EL (cell line): ENCODE measurements around the gene TEAD3.

Source experiments
- DNase-seq: peaks from one replicate; pipeline ENCODE4 v3.0.0-alpha.2; 2016

The TEAD3 gene

GRCh38 chr6:35490821-35491557 lies 5.9 kb downstream of the TEAD3 start:
- DNase-seq, result no peak

- peak; percentile 87 for DNase-seq
Observed at GRCh38 chr6:35489995-35490791, 6.7 kb downstream of the TEAD3 start.

DNA sequence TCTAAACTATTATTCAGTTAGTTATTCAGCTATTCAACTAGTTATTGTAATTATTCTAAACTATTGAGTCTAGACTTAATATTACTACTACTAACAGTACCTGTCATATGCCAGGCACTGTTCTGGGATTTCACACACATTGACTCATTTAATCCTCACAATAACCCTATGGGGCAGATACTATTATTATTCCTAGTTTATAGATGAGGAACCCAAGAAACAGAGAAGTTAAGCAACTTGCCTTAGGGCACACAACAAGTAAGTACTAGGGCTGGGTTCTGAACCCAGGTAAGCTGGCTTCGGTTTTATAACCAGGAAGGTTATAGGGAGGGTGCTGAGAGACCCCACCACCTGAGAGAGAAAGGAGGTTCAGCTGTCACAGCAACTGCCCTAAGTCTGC lies 7.8 kb downstream of the TEAD3 start:
- DNase-seq, result no peak

DNA sequence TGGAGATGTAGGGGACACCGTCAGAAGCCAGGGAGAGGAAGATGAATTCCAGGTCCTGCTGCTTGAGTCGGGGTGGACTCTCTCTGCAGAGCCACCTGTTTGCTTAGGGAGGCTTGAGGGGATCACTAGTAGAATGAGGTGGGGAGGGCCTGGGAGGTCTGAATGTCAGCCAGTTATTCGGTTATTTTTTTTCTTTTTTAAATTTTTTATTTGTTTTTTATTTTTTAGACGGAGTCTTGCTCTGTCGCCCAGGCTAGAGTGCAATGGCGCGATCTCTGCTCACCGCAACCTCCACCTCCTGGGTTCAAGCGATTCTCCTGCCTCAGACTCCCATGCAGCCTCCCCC lies 8.4 kb downstream of the TEAD3 start:
- DNase-seq, result no peak

DNA sequence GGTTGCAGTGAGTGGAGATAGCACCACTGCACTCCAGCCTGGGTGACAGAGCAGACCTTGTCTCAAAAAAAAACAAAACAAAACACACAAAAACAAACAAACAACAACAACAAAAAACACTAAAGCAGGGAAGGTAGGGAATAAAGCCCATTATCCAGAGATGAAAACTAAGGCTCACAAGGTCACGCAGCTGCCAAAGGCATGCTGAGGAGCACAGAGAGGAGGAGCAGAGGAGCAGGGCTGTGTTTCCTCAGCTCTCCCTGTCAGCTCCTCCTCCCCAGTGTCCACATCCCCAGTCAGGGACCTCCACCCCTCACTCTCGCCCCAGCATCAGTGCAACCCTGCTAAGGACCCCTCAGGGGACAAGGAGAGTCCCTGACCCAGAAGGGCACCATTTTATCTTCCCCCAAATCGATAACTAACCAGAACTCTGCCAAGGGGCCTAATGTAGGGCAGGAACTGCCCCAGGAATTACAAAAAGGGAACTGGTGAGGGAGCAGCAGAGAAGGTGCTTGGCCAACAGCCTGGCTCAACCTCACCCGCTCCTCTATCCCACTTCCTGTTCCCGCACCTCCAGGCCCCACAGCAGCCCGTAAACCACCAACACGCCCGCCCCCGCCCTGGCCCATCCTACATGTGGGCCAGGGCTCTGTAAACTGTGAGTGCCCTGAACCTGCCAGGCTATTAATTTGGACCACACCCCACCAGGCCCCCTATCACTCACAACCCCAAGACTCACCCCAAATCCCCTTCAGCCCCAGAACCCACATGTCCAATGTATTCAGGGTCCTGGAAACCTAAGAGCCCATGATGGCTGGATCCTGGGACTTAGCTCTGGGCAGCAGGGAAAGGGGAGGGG lies 9.0 kb downstream of the TEAD3 start:
- DNase-seq, result peak; percentile 80

- DNase-seq, result no peak
Observed at GRCh38 chr6:35486005-35486925, 10.6 kb downstream of the TEAD3 start.

GRCh38 chr6:35485402-35485877 lies 11.4 kb downstream of the TEAD3 start:
- peak; percentile 93 for DNase-seq

DNA sequence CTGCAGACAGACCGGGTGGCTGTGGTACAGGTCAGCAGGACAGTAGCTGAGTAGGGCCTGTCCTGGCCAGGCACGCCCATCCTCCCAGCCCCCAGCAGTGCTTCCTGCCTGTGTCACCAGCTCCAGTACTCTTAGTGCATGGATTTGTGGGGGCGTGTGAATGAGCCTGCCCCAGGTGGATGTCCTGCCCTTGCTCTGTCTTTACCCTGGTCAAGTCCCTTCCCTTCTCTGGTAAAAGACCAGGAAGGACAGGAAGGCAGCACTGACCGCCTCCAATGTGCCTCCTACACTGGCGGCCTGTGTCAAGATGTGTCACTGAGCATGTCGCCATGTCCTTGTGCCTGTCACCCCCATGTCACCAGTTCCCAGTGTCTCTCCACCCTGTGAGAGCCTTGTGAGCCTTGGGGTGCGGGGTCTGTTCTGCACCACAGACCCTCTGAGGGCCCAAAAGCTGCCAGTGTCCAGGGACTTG lies 11.9 kb downstream of the TEAD3 start:
- peak; percentile 78 for DNase-seq

- no peak for DNase-seq
Observed at GRCh38 chr6:35483893-35484645, 12.8 kb downstream of the TEAD3 start.

DNA sequence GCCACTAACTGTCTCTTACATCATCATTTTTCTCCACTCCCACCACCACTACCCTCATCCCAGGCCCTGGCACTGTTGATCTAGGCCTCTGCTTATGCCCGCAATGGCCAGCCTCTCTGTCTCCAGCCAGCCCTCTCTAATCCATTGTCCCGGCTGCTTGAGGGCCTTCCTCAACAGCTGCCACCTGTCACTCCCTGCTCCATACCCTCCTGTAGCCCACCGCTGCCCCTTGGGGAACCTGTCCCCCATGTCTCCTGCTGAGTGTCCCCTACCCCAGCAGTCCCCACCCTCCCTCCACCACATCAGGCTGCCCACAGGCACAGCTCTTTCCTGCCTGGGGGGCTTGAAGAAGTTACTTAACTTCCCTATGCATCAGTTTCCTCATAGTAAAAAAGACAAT lies 13.4 kb downstream of the TEAD3 start:
- no peak for DNase-seq

DNA sequence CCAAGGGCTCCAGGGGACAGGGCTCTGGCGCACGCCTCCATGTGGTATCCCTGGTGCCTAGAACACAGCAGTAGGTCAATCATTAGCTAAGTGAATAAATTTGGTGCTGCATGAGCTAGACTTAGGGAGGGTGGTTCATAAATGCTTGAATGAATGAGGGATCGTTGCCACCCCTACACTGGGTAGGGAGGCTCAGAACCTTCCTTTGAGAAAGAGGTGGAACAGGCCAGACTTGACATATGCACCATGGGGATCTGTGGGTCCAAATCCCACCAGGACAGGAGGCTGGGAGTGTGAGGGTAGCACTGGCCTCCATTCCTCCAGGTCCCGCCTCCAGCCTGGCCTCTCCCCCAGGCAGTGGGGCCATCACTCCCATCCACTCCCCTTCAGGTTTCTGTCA lies 13.8 kb downstream of the TEAD3 start:
- DNase-seq, result no peak

DNA sequence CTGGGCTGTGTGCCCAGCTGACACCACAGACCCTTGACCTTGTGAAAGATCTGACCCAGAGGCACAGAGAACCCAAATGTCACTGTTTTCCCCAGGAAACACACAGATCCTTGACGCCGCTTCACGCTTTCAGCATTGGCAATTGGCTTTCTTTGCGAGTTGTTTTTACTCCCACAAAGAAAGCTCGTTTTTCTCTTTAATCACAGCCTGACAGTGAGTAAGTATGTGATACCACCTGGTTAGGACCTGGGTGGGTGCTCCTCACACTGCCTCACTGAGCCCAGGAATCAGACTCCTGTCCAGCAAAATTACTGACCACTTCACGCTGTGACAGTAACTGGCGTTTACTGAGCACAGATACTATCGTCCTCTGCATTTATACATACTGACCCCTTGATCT lies 15.7 kb downstream of the TEAD3 start:
- no peak for DNase-seq

GRCh38 chr6:35480176-35480575 lies 16.7 kb downstream of the TEAD3 start:
- DNase-seq, result no peak

- no peak for DNase-seq
Observed at GRCh38 chr6:35478259-35478658, 18.6 kb downstream of the TEAD3 start.

- no peak for DNase-seq
Observed at GRCh38 chr6:35477551-35478179, 19.2 kb downstream of the TEAD3 start.

- DNase-seq, result no peak
Observed at GRCh38 chr6:35477028-35477427, 19.9 kb downstream of the TEAD3 start.

DNA sequence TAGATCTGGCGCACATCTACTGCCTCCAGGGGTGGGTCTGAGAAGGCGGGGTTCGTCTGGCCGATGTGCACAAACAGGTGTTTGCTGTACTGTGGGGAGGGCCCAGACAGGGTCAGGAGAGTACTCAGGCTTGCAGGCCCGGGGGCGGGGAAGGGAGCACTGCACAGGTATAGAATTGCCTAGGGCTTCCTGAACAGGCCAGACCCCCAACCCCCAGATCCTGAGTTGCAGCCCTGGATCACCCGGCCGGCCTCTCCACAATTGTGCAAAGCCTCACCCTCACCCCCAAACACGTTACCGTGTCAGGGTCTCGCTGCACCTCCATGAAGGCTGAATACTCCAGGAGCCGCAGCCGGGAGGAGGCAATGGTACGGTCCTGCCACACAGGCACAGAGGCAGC lies 20.9 kb downstream of the TEAD3 start:
- no peak for DNase-seq

- DNase-seq, result no peak
Observed at GRCh38 chr6:35475573-35475972, 21.3 kb downstream of the TEAD3 start.

DNA sequence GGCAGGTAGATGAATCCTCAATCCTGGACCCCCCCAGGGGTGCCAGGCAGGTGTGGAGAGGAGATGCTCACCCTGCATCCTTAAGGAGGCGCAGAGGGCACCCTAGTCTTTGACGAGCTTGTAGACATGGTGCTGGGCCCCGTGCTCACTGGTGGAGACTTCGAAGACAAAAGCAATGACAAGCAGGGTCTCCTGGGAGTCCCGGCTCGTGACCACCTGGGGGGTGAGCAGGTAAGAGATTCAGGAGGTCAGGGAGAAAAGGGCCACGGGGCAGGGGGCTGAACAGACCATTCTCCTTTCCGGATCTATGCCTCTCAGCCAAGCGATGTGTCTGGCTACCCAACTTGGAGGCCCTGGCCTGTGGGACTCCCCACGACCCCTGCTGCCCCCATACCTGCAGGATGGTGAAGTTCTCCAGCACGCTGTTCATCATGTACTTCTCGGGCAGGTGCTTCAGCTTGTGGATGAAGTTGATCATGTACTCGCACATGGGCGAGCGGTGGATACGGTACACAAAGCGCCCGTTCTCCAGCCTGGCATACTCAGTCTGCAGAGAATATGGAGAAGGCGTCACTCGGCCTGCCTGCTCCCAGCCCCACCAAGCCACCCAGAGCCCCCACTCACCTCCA lies 21.8 kb downstream of the TEAD3 start:
- DNase-seq, result no peak
